DMS53 treated with DMSO at 0.1 percent for 48 hours (cell line): ENCODE measurements around the gene SLFN12.
"Not testable (repeated sequence)": the region's sequence is repeated elsewhere in the genome, so short reads cannot be mapped to it uniquely, and the experiment has no call there.

Source experiments
- DNase-seq: peaks from one replicate; lab custom pipeline; 2025; ENCODE audit not compliant: unreplicated experiment; lab: John Stamatoyannopoulos, UW

The SLFN12 gene

DNA sequence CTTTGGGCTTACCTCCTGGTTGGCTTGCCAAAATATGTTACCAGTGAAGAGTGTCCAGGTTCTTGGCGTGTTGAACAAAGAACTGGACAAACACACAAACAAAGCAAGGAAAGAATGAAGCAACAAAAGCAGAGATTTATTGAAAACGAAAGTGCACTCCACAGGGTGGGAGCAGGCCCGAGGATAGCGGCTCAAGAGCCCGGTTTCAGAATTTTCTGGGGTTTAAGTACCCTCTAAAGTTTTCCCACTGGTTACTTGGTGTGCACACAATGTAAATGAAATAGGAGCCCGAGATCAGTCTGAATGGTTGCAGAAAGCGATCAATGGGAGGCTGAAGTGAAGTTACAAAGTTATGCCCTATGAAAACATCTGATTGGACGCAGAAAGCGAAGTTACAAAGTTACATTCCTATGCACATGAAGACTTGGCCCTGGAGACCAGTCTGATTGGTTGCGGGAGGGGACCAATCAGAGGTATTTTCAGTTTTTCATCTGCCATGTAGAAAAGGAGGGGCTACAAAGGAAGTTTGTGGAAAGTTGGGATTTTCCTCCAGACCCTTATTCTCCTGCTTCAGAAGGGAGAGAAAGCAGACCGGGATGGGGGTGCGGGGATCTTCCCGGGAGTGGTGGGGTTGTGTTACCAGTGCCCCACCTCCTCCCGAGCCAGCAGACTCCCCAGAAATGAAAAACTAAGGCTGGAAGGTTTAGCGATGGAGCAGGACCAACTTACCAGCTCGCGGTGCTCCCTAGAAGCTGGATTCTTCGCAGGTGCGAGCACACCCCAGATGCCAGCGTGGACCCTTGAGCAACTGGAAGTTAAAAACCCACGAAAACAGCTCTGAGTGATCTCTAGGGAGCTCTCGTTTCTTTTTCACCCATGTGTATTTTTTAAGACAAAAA, at the start of gene SLFN12:
Gene SLFN12 (minus strand): TSS at position 325 of the 899 bp plus-strand sequence. CDS start 9,472 bp downstream, outside the sequence.
- no peak for DNase-seq

- DNase-seq: no peak
Measured at GRCh38 chr17:35479271-35479670, 47.0 kb upstream of the SLFN12 start.

DNA sequence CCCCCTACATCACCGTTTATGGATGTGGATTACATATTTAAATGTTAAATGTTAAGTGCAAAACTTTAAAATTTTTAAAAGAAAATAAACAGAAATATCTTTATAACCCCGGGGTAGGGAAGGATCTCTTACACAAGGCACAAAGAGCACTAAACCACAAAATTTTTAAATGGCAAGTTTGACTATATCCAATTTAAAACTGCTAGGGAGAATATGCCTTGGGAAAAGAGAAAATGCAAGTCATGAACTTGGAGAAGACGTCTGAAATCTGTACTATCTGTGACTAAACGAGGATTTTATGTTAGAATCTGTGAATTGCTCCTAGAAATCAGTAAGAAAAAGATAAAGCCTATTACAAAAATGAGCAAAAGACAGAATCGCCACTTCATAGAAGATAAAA, 44.9 kb upstream of the SLFN12 start:
- DNase-seq: no peak

- DNase-seq: no peak
Measured at GRCh38 chr17:35476283-35476820, 44.1 kb upstream of the SLFN12 start.

DNA sequence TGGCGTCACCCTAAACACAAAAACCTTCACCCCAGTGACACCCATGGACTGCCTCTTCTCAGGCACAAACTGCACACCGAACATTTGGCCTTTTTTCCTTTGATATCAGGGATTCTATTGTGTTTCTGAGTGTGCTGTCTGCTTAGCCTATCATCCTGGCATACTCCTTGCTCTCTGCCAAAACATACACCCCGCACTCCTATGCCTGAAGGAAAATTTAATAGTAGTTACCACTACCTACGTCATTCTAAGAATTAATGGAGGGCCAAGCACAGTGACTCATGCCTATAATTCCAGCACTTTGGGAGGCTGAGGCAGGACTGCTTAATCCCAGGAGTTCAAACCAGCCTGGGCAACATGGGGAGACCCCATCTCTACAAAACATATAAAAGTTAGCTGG, 36.2 kb upstream of the SLFN12 start:
- no peak for DNase-seq

DNA sequence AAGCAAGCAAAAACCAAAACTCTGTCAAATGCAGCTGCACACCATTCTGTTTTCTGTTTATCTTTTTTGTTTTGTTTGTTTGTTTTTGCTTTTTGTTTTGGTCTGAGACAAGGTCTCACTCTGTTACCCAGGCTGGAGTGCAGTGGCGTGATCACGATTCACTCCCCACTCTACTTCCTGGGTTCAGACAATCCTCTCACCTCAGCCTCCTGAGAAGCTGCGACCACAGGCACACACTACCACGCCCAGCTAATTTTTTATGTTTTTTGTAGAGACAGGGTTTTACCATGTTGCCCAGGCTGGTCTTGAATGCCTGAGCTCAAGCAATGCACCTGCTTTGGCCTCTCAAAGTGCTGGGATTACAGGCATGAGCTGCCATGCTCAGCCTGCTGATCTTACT, 35.5 kb upstream of the SLFN12 start:
- DNase-seq: no peak

DNA sequence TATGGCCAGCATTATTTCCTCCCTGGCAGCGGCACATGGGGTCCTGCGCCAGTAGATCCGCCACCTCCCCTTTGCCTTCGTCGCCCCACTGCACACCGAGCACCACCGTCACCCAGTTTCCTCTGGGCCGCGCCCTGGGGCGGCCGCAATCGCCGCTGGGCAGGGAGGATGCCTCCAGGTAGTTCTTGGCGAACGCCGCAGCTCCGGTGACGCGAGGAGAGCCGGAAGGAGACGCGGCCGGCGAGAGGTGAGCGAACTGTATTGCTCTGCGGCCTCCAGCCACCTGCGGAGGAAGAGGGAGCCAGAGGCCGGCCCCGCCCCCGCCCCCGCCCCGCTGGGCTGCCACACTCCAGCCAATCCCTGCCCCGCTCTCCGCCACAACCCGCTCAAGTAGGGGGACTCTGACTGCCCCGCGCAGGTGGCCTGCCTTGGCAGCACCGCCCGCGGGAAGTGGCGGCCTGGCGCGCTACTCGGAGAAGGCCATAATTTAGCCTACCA, 28.1 kb upstream of the SLFN12 start:
- peak; percentile 83 for DNase-seq

- DNase-seq: not testable (repeated sequence)
Measured at GRCh38 chr17:35454035-35454434, 21.7 kb upstream of the SLFN12 start.

- no peak for DNase-seq
Measured at GRCh38 chr17:35453171-35453570, 20.9 kb upstream of the SLFN12 start.

GRCh38 chr17:35449371-35449931, 17.2 kb upstream of the SLFN12 start:
- DNase-seq: peak; percentile 30

GRCh38 chr17:35448899-35449227, 16.6 kb upstream of the SLFN12 start:
- DNase-seq: no peak

GRCh38 chr17:35448214-35448898, 16.1 kb upstream of the SLFN12 start, which contains the start of gene SLFN13:
TSS of gene SLFN13 (minus strand) at chr17:35448766. CDS start at chr17:35445680, 3,086 bp downstream.
- peak; percentile 89 for DNase-seq

DNA sequence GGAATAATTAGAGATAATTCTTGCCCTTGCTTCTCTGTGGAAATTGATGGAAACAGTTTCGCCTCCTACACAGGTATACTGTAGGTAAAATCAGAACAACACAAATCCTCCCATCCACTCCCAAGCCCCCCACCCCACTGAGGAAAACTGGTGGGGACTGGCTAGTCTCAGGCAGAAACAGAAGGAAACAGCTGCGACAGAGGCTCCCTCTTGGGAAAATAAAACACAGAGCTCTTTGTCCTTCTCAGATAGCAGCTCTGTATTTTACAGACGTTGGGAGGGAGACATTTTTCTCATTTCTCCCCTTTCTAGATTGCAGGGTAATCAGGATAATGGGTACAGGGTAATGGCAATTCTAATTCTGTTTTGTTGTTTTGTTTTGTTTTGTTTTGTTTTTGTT, 15.2 kb upstream of the SLFN12 start:
- DNase-seq: no peak

DNA sequence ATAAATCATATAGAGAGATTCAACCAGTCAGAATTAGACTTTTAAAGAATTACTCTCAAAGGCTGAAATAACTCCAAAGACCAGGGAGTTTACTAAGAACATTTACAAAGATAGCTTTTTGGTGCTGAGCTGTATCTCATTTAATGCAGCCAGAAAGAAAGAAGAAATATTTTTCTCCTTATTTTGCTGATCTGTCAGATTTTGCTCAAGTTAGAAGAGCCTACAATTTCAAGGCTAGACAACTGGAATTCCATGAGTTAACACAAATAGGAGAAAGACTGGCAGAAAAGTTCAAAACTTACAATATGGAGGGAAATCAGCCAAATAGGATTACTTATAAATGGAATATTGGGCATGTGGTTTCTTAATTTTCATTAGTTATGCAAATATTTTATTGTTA, 6.1 kb upstream of the SLFN12 start:
- DNase-seq: no peak

- DNase-seq: peak; percentile 14
Measured at GRCh38 chr17:35433075-35433894, 985 bp upstream of the SLFN12 start.

DNA sequence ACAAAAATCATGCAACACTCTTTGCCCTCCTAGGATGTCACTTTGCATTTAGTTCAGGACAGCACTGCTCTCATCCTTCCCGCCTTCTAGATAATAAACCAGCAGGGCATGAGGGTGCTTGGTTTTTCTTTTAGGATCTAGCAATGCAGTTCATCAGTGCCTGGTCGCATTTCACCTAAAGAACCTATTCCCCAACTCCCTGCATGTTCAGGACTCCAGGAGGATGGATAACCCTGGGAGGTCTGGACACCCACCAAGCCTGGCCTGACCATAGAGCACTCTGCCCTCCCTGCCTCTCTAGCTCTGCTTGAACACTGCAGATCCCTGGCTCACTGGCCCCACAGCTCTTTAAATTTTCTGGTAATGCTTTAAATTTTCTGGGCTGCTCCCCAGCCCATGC, 2.6 kb downstream of the SLFN12 start:
- DNase-seq: no peak

- no peak for DNase-seq
Measured at GRCh38 chr17:35428229-35428628, 4.1 kb downstream of the SLFN12 start.

DNA sequence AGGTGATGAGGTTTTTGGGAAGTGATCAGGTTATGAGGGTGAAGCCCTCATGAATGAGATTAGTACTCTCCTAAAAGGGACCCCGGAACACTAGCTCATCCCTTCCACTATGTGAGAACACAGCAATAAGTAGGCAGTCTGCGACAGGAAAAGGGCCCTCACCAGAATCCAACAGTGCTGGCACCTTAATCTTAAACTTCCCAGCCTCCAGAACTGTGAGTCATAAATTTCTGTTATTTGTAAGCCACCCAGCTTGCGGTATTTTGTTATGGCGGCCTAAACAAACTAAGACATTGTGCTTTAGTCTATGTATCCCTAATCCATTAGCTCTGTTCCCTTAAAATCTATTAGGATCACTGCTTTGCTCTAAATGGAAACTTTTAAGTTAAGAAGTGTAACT, 8.5 kb downstream of the SLFN12 start:
- no peak for DNase-seq

GRCh38 chr17:35421069-35421468, 11.2 kb downstream of the SLFN12 start:
- not testable (repeated sequence) for DNase-seq

GRCh38 chr17:35416659-35417058, 15.6 kb downstream of the SLFN12 start:
- DNase-seq: no peak

DNA sequence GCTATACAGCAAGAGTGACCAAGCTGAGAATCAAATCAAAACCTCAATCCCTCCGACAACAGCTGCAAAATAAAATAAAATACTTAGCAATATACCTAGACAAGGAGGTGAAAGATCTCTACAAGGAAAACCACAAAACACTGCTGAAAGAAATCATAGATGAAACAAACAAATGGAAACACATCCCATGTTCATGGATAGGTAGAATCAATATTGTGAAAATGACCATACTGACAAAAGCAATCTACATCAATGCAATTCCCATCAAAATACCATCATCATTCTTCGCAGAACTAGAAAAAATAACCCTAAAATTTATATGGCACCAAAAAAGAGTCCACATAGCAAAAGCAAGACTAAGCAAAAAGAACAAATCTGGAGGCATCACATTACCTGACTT, 17.6 kb downstream of the SLFN12 start:
- not testable (repeated sequence) for DNase-seq
